ENCODE results near the gene CARD14. TPM values are rescaled to one million over a fixed set of nuclear protein-coding genes. Genes with fewer than 3 reads are reported as not detected.

CARD14 gene
- total RNA-seq, 1 experiment from 2014 or later, result not detected

DNA sequence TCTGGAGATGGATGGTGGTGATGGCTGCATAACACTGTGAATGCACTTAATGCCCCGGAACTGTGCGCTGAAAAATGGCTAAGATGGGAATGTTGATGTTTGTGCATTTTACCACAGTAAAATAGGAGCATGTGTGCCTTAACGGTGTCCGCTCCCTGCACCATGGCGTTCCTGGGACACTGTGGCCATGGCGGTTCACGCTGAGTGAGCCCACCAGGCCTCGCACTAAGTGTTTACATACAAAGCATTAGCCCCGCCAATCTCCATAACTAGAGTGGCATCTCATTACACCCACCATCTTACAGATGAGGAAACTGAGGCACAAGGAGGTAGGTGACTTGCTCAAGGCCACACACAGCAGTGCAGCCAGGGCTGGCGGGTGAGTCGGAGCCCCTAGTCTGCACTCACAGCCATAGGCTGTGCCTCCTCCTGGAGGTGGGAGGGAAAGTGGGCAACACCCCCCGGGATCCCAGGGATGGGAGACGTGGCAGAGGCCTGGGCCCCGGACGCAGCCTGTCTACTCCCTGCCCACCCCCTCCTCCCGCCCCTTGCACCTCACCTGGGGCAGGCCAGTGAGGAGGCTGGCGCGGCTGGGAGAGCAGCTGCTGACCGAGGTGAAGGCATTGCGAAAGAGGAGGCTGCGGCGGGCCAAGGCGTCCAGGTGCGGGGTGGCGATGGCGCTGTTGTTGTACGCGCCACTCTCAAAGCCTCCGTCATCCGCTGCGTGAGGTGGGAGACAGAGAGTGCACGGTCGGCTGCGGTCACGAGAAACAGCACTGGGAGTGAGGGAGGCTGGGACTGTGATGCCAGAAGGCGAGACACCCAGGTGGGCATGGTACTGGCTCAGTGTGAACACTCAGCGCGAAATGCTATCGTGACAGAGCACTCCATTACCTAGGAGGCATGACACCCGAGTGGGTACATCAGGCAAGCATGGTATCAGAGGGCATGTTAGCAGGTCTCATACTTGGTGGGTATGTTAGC, 46.9 kb downstream of the CARD14 start:
- no peak for DNase-seq (ENCODE audit: low read depth)
- in situ Hi-C loops (cut with HindIII; ENCODE audit: low pct_unique_long_range_greater_than_20kb, low sequenced_read_pairs), result no loop called here

DNA sequence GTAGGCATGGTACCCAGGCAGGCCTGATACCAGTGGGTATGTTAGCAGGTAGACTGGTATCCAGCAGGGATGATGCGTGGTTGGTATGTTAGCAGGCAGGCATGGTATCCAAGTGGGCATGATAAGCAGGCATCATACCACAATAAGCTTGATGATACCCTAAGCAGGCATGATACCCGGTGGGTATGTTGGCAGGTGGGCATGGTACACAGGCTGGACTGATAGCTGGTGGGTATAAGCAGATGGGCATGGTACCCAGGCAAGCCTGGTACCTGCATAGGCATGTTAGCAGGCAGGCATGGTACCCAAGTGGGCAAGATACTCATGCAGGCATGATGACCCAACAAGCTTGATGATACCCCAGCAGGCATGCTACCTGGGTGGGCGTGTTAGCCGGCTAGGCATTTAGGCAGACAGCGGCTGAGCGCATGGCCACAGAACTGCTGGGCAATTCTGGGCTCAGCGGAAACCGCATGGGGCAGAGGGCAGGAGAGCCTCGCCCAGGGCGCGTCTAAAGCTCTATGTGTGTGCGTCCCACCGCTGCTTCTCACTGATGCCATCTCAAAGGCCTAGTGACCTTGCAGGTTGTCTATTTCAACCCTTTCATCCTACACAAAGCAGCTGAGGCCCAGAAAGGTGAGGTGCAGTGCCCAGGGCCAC, 48.0 kb downstream of the CARD14 start:
- no peak for DNase-seq (ENCODE audit: low read depth)
- in situ Hi-C loops (cut with HindIII; ENCODE audit: low pct_unique_long_range_greater_than_20kb, low sequenced_read_pairs), result no loop called here

- in situ Hi-C loops (cut with HindIII; ENCODE audit: low pct_unique_long_range_greater_than_20kb, low sequenced_read_pairs), result no loop called here
- DNase-seq (ENCODE audit: low read depth), result no peak
Measured at GRCh38 chr17:80218391-80218790, 48.6 kb downstream of the CARD14 start.

DNA sequence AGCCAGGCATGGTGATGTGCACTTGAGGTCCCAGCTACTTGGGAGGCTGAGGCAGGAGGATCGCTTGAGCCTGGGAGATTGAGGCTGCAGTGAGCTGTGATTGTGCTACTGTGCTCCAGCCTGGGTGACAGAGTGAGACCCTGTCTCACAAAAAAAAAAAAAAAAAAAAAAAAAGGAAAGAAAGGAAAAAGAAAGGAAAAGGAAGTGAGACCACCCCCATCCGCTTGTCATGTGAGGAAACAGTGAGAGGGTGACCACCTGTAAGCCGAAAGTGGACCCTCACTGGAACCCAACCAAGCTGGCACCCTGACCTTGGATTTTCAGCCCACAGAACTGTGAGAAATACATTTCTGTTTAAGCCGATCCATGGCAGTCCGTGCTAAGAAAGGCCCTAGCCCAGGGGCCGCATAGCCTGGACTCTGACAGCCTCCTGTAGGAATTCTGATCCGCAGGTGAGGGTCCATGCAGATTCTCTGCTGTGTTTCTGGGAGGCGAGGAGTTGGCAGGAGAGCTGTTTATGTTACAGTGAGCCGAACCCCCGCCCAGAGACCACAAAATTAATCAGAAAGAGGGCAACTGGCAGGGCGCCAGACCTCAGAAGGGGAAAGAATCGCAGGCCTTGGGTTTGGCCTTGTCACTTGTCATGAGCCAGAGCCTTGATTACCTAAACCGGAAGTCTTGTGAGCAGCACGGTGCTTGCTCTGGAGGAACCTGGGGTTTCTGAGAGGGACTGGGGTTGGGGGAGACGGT, 49.4 kb downstream of the CARD14 start:
- in situ Hi-C loops (cut with HindIII; ENCODE audit: low pct_unique_long_range_greater_than_20kb, low sequenced_read_pairs), result no loop called here
- peak; percentile 88 for DNase-seq (ENCODE audit: low read depth)

- in situ Hi-C loops (cut with HindIII; ENCODE audit: low pct_unique_long_range_greater_than_20kb, low sequenced_read_pairs), result no loop called here
- no peak for DNase-seq (ENCODE audit: low read depth)
Measured at GRCh38 chr17:80219763-80220053, 49.9 kb downstream of the CARD14 start.

DNA sequence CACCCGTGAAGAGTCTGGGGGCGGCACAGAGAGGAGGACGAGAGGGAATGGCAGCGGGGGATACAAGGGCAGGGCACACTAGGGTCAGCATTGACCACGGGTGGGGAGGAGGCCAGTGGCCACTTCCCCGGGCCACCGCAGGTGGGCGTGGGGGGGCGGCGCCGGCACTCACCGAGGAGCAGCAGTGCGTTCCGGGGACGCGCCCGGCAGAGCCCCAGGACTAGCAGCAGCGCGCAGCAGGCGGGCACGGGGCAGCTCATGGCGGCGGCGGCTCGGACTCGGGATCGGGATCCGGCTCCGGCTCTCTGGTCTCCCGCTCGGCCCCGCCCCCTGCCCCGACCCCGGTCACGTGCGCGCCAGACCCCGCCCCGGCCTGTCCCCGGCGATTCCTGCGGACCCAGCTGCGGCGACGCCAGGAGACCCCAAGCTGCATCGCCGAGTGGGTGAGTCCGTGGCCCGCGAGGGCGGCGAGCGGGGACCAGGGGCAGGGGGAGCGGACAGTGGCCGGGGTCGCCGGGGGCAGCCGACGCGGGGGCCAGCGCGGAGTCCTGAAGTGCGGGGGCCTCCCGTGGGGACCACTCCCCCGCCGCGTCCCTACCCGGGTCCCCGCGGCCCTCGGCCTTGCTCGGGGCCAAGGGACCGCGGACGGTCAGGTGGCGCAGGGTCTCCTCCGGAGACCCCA, 50.4 kb downstream of the CARD14 start, which contains the start of the genes SGSH and SLC26A11:
Gene SGSH, minus strand, starts transcription at position 280 of the 682 bp plus-strand sequence. Its CDS starts 20 bp downstream, at position 260.
Gene SLC26A11, plus strand, starts transcription at position 374 of the 682 bp plus-strand sequence. CDS start 1,134 bp downstream, outside the sequence.
- in situ Hi-C loops (cut with HindIII; ENCODE audit: low pct_unique_long_range_greater_than_20kb, low sequenced_read_pairs), result no loop called here
- peak; percentile 39 for DNase-seq (ENCODE audit: low read depth)

DNA sequence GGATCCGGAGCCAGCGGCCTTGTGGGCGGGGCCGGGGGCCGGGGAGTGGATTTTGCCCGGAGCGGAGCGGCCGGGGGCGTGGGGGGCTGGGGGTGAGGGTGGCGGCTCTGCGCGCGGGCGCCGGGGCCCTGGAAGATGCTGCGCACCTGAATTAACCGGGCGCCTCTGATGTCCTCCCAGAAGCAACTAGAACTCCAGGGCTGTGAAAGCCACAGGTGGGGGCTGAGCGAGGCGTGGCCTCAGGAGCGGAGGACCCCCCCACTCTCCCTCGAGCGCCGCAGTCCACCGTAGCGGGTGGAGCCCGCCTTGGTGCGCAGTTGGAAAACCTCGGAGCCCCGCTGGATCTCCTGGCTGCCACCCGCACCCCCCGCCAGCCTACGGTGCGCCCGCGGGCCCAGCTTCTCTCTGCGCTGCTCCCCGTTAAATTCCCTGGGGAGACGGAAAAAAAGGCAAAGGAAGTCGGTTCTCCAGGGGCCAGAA, 50.9 kb downstream of the CARD14 start:
- in situ Hi-C loops (cut with HindIII; ENCODE audit: low pct_unique_long_range_greater_than_20kb, low sequenced_read_pairs), result no loop called here
- DNase-seq (ENCODE audit: low read depth), result no peak

DNA sequence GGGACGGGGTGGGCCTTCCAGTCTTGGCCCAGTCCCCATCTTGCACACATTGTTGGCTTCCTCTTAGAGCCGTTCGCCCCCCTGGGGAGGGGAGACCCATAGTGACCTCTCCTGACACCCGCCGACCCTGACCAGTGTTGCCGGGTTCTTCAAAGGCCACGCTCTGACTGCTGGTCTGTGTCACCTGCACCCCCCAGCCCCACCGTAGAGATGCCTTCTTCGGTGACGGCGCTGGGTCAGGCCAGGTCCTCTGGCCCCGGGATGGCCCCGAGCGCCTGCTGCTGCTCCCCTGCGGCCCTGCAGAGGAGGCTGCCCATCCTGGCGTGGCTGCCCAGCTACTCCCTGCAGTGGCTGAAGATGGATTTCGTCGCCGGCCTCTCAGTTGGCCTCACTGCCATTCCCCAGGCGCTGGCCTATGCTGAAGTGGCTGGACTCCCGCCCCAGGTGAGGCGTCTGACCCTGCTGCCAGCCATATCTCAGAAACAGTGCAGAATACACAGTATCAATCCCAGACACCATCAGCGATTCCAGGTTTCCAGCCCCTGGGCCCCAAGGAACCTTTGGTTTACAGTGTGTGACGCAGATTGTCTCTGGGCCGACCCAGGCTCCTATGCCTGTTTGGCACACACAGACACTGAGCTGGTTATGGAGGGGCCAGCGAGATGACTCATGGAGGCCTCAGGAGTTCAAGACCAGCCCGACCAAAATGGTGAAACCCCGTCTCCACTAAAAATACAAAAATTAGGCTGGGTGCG, 51.7 kb downstream of the CARD14 start:
- no peak for DNase-seq (ENCODE audit: low read depth)
- in situ Hi-C loops (cut with HindIII; ENCODE audit: low pct_unique_long_range_greater_than_20kb, low sequenced_read_pairs), result no loop called here

GRCh38 chr17:80222376-80223141, 52.7 kb downstream of the CARD14 start:
- in situ Hi-C loops (cut with HindIII; ENCODE audit: low pct_unique_long_range_greater_than_20kb, low sequenced_read_pairs), result no loop called here
- no peak for DNase-seq (ENCODE audit: low read depth)

GRCh38 chr17:80223142-80223815, 53.4 kb downstream of the CARD14 start:
- in situ Hi-C loops (cut with HindIII; ENCODE audit: low pct_unique_long_range_greater_than_20kb, low sequenced_read_pairs), result no loop called here
- DNase-seq (ENCODE audit: low read depth), result no peak

DNA sequence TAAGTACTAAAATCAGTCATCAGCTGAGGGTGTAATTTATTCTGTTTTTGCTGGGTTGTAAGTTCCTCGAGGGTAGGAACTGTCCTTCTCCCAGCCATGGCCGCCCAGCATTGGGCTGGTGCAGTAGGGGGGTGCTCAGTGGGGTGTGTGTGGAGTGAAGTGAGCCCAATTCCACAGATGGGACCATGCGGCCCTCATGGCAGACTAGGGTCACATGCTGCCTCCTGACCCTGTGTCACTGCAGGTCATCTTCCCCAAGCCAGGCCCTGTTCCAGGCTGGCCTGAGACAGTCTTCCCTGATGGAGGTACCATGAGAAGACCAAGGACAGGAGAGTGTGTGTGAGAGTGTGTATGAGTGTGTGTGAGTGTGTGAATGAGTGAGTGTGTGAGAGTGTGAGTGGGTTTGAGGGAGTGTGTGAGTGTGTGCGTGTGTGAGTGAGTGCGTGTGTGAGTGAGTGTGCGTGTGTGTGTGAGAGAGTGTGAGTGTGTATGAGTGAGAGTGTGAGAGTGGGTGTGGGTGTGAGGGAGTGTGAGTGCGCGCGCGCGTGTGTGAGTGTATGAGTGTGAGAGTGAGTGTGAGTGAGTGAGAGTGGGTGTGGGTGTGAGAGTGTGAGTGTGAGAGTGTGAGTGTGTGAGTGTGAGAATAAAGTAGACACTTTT, 54.1 kb downstream of the CARD14 start:
- no peak for DNase-seq (ENCODE audit: low read depth)
- in situ Hi-C loops (cut with HindIII; ENCODE audit: low pct_unique_long_range_greater_than_20kb, low sequenced_read_pairs), result no loop called here

DNA sequence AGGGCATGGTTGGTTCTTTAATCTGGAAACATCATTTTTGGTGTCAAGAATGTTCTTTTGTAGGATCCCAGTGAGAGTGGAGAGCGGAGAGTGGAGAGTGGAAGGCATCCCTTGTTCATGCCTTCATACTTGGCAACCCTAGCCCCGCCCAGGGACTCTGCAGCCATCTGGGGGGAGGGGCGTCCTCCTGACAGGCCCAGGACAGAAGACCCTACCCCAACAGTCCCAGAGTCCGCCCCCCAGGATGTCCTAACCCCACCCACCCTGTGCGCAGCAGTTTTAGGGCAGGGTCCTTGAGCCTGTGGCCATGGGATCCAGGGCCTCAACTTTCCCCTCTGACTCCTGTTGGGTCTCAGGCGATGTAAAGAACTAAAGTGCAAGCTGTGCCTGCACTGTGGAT, 54.9 kb downstream of the CARD14 start:
- no peak for DNase-seq (ENCODE audit: low read depth)
- in situ Hi-C loops (cut with HindIII; ENCODE audit: low pct_unique_long_range_greater_than_20kb, low sequenced_read_pairs), result no loop called here

- in situ Hi-C loops (cut with HindIII; ENCODE audit: low pct_unique_long_range_greater_than_20kb, low sequenced_read_pairs), result no loop called here
- no peak for DNase-seq (ENCODE audit: low read depth)
Measured at GRCh38 chr17:80225230-80225629, 55.4 kb downstream of the CARD14 start.

DNA sequence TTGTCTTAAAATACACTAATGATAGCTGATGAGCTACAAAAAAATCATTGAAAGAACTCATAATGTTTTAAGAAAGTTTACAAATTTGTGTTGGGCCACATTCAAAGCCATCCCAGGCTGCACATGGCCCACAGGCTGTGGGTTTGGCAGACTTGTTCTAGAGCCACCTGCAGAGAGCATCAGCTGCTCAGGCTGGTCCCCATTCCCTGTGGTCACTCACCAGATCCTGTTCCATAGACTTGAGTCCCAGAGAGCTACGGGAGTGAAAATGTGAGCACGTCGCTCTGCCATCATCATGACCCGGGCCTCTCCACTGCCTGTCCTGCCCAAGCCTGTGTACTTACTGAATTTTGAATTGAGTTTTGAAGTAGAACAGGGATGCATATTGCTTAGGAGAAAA, 57.3 kb downstream of the CARD14 start:
- no peak for DNase-seq (ENCODE audit: low read depth)
- in situ Hi-C loops (cut with HindIII; ENCODE audit: low pct_unique_long_range_greater_than_20kb, low sequenced_read_pairs), result no loop called here

- DNase-seq (ENCODE audit: low read depth), result no peak
- in situ Hi-C loops (cut with HindIII; ENCODE audit: low pct_unique_long_range_greater_than_20kb, low sequenced_read_pairs), result no loop called here
Measured at GRCh38 chr17:80227666-80228065, 57.8 kb downstream of the CARD14 start.

DNA sequence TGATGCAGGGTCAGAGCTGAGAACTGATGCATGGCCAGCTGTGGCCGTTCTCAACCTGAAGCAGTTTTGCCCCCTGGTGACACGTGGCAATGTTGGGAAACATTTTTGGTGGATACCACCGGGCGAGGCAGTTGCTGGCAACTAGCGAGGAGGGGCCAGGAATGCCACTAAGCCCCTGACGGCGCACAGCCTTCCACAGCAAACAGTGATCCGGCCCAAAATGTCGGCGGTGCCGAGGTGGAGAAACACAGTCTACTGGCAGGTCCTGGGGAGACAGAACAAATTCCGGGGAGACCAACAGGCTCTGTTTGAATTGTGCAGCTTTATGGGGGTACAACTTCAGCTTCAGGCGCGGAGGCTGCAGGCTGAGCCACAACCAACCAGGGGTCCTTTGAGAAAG, 58.6 kb downstream of the CARD14 start:
- in situ Hi-C loops (cut with HindIII; ENCODE audit: low pct_unique_long_range_greater_than_20kb, low sequenced_read_pairs), result no loop called here
- DNase-seq (ENCODE audit: low read depth), result no peak

Data from Caki2 (cell line).